HG03442 (cell line): ENCODE results near the gene EBI3.
"Not testable (repeated sequence)": the region's sequence is repeated elsewhere in the genome, so short reads cannot be mapped to it uniquely, and the experiment has no call there.

Experiments used
- ATAC-seq: cut with Tn5 transposase; IDR thresholded peaks from one replicate; pipeline ENCODE4 v1.9.1; 2021; ENCODE audit warnings: mild to moderate bottlenecking, moderate library complexity; ENCODE audit not compliant: unreplicated experiment

The EBI3 gene

DNA sequence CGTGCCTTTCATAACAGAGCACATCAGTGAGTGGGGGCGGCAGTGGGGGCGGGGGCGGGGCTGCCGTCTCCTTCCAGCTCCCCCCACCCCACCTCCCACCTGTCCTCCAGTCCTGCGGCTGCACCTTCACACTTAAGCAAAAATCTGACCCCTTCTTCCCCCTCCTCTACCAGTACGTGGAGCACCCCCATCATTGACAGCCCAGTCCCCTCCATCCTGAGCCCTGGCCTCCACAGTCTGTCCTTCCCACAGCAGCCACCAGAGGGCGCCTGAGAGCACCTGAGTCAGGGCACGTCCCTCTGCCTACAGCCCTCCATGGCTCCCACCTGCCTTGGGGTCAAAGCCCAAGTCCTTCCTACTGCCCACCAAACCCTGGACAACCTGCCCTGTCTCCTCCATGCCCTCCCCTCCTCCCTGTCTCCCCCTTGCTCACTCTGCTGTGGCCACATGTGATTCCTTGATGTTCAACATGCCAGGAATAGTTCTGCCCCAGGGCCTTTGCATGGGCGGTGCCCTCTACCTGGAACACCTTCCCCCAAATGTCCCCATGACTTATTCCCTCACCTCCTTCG, 4.0 kb downstream of the EBI3 start:
- ATAC-seq, result no peak

- ATAC-seq, result no peak
Measured at GRCh38 chr19:4234142-4234861, 5.0 kb downstream of the EBI3 start.

DNA sequence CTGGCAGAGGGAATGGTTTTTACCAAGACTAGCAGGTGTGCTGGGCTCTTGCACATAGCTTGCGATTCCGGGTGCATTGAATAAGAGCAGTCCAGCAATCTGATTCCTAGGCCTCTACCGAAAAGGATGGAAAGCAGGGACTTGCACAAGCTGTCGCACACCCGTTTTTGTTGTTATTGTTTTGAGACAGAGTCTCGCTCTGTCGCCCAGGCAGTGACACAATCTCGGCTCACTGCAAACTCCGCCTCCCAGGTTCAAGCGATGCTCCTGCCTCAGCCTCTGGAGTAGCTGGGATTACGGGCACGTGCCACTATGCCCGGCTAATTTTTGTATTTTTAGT, 5.5 kb downstream of the EBI3 start:
- no peak for ATAC-seq

- ATAC-seq, result not testable (repeated sequence)
Measured at GRCh38 chr19:4237510-4237909, 8.2 kb downstream of the EBI3 start.

- no peak for ATAC-seq
Measured at GRCh38 chr19:4238831-4239230, 9.5 kb downstream of the EBI3 start.

- no peak for ATAC-seq
Measured at GRCh38 chr19:4241824-4242430, 12.6 kb downstream of the EBI3 start.

DNA sequence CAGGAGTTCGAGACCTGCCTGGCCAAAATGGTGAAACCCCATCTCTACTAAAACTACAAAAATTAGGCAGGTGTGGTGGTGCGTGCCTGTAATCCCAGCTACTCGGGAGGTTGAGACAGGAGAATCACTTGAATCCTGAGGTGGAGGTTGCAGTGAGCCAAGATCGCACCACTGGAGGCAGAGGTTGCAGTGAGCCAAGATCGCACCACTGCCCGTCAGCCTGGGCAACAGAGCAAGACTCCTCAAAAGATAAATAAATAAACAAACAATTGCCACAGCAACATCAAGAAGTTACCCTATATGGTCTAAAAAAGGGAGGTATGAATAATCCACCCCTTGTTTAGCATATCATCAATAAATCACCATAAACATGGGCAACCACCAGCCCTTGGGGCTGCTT, 16.6 kb downstream of the EBI3 start:
- ATAC-seq, result not testable (repeated sequence)

- ATAC-seq, result peak; percentile 82
Measured at GRCh38 chr19:4246767-4247593, 17.7 kb downstream of the EBI3 start, which contains the start of gene YJU2. Gene YJU2 (plus strand): TSS chr19:4247080. CDS start chr19:4247147, 67 bp downstream.

- no peak for ATAC-seq
Measured at GRCh38 chr19:4256563-4256962, 27.2 kb downstream of the EBI3 start.

GRCh38 chr19:4257025-4257424, 27.7 kb downstream of the EBI3 start:
- ATAC-seq, result no peak

- ATAC-seq, result no peak
Measured at GRCh38 chr19:4258181-4258580, 28.9 kb downstream of the EBI3 start.

DNA sequence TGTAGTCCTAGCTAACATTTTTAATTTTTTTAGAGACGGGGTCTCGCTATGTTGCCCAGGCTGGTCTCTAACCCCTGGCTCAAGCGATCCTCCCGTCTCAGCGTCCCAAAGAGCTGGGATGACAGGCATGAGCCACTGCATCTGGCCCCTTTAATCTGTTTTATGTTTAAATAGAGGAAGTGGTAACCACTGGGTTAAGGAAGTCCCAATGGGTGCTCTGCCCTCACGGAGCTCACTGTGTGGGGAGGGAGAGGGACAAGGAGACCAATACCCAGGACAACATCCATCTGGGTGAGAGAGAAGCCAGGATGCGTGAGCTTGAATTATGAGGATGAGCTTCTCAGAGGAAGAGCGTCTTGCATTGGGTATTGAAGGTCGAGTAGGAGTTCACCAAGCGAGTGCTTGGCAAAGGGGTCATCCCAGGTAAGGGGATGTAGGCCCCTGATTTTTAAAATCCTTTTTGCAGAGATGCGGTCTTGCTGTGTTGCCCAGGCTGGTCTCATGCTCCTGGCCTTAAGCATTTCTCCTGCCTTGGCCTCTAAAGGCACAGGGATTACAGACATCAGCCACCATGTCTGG, 31.4 kb downstream of the EBI3 start:
- ATAC-seq, result no peak

GRCh38 chr19:4264812-4265211, 35.5 kb downstream of the EBI3 start:
- ATAC-seq, result no peak

DNA sequence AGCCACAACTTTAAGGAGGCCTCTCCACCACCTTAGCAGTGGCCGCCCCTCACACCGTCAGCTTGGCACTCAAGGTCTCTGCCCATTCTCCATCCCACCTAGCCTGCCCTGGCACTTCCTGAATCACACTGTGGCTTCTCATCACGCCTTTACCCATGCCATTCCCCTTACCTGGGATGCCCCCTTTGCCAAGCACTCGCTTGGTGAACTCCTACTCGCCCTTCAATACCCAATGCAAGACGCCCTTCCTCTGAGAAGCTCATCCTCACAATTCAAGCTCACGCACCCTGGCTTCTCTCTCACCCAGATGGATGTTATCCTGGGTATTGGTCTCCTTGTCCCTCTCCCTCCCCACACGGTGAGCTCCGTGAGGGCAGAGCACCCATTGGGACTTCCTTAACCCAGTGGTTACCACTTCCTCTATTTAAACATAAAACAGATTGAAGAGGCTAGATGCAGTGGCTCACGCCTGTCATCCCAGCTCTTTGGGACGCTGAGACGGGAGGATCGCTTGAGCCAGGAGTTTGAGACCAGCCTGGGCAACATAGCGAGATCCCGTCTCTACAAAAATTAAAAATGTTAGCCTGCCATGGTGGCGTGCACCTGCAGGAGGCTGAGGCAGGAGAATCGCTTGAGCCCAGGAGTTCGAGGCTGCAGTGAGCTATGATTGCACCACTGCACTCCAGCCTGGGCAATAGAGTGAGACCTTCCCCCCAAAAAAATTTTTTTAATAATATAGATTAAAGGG, 37.1 kb downstream of the EBI3 start:
- no peak for ATAC-seq

- ATAC-seq, result no peak
Measured at GRCh38 chr19:4267101-4267900, 38.0 kb downstream of the EBI3 start.

DNA sequence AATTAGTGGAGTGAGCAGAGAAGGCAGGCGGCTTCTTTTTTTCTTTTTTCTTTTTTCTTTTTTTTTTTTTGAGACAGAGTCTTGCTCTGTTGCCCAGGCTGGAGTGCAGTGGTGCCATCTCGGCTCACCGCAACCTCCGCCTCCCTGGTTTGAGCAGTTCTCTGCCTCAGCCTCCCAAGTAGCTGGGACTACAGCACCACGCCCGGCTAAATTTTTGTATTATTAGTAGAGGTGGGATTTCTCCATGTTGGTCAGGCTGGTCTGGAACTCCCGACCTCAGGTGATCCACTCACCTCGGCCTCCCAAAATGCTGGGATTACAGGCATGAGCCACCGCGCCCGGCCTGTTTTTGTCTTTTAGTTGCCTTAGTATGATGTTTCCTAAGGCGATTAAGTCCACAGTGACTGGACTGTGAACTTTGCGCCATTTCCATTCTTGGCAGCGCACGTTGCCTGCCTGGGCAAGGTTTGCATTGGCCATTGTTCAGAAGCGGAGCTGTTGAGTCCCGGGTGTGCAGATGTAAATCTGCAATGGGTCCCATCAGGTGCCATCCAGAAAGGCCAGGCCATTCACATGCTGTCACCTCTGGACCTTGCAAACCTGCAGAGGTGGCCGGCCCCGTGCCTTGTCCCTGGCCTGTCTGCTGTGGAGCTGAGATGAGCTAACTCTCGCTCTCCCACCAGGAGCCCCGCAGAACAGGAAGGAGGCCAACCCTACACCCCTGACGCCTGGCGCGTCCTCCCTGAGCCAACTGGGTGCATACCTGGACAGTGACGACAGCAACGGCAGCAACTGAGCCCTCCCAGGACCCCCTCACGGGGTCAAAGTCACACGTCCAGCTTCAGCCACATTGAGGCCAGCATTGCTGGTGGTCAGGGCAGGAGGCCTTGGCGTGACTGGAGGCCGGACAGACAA, 38.8 kb downstream of the EBI3 start:
- no peak for ATAC-seq

- no peak for ATAC-seq
Measured at GRCh38 chr19:4268816-4269430, 39.6 kb downstream of the EBI3 start.

GRCh38 chr19:4272894-4273293, 43.6 kb downstream of the EBI3 start:
- ATAC-seq, result no peak
